K562 (cell line): ENCODE data around the gene PALLD. TPM values are rescaled to one million over a fixed set of nuclear protein-coding genes. Genes with fewer than 3 reads are reported as not detected.

Experiments
- ATF2 ChIP-seq: sonication (generic); formaldehyde crosslinking; IDR thresholded peaks from 2 replicates; pipeline ENCODE4 v1.8.1; 2022; ENCODE audit warnings: missing genetic modification reagents
- CTBP1 ChIP-seq: fragments of 450-650 bp; IDR thresholded peaks from 2 replicates; pipeline ENCODE4 v1.6.1; 2016; ENCODE audit warnings: borderline replicate concordance
- HMGXB4 ChIP-seq: sonication (generic); formaldehyde crosslinking; IDR thresholded peaks from 2 replicates; pipeline ENCODE4 v1.8.1; 2023; ENCODE audit warnings: mild to moderate bottlenecking, missing genetic modification reagents
- NR0B1 ChIP-seq: fragments of 450-650 bp; IDR thresholded peaks from one replicate; pipeline ENCODE4 v1.6.1; 2018; ENCODE audit warnings: mild to moderate bottlenecking, moderate library complexity; ENCODE audit not compliant: partially characterized antibody
- SIN3B ChIP-seq: fragments of 450-650 bp; IDR thresholded peaks from 2 replicates; pipeline ENCODE4 v1.6.1; 2017; ENCODE audit warnings: low read depth, mild to moderate bottlenecking, moderate library complexity
- ZNF253 ChIP-seq: fragments of 250-450 bp; sonication (Bioruptor Pico); conservative IDR thresholded peaks from 2 replicates; pipeline ENCODE4 v1.6.1; 2021; ENCODE audit warnings: mild to moderate bottlenecking
- polyA plus RNA-seq, 8 experiments: library from polyadenylated mRNA; depleted of rRNA in 4 of 8; stranded (reverse) in 5 of 8; unstranded in 3 of 8; fragments of >200 nt; fragmentation: Nextera tagmentation in 2 of 8; fragmentation: Illumina TruSeq in 1 of 8; extraction: Ambion mirVana in 2 of 8; extraction: Trizol in 1 of 8; gene quantifications; 2 replicates each; pipeline versions ENCODE4 v1.2.1 to v1.2.3, GENCODE V29; 2011 to 2014; ENCODE audit warnings: inconsistent platforms in 1 of 8, missing spikeins in 1 of 8
- total RNA-seq, 7 experiments: library from RNA; depleted of rRNA in 6 of 7; stranded (reverse); fragments of >200 nt in 6 of 7; fragmentation: Illumina TruSeq in 2 of 7; extraction: Trizol in 2 of 7; gene quantifications; 2 replicates each; pipeline versions ENCODE4 v1.2.1 to v1.2.3, GENCODE V29; 2011 to 2021; ENCODE audit warnings: low replicate concordance in 1 of 7
- TF ChIP-seq, protein P1 (sequence below): fragments of 250-450 bp; sonication (Bioruptor Pico); IDR thresholded peaks from 2 replicates; pipeline ENCODE4 v1.8.0; 2021; ENCODE audit warnings: mild to moderate bottlenecking, moderate library complexity

PALLD gene
- total and polyA plus RNA-seq, 9 of the 15 experiments (the other 6 are each of a cell fraction or from before 2014, with no cell fraction given): 0.01 to 0.35 (median 0.06) TPM; not detected in 3

DNA sequence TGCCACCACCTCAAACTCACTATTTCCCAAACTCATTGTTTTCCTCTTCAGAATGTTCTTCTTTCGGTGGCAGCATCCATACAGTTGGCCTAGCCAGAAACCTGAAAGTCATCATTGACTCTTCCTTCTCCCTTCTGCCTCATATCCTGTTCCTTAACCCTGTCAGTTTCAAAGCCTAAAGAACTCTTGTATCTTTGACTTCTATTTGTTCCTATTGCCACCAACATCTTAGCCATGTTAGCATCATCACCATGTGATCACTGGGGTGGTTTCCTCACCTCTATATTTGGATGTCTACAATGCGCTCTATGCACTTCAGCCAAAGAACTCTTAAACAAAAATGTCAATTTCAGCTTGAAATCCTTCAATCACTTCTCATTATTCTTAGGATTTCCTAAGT is 45.5 kb upstream of the PALLD start (continued):
- TF ChIP-seq ATF2 (CRISPR knock-in tag) (no peak), SIN3B (no peak), HMGXB4 (no peak), NR0B1 (no peak), CTBP1 (no peak), ZNF253 (no peak)
- TF ChIP-seq, protein P1, sequence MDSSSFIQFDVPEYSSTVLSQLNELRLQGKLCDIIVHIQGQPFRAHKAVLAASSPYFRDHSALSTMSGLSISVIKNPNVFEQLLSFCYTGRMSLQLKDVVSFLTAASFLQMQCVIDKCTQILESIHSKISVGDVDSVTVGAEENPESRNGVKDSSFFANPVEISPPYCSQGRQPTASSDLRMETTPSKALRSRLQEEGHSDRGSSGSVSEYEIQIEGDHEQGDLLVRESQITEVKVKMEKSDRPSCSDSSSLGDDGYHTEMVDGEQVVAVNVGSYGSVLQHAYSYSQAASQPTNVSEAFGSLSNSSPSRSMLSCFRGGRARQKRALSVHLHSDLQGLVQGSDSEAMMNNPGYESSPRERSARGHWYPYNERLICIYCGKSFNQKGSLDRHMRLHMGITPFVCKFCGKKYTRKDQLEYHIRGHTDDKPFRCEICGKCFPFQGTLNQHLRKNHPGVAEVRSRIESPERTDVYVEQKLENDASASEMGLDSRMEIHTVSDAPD (CRISPR knock-in tag): no peak
